H9 (cell line): ENCODE data around the gene HSF2. TPM values are rescaled to one million over a fixed set of nuclear protein-coding genes. Genes with fewer than 3 reads are reported as not detected.

Experiments used
- DNase-seq: peaks from one replicate; pipeline ENCODE4 v3.0.0-alpha.2; 2017
- H2AFZ ChIP-seq: one replicate; pipeline ENCODE4 v1.6.1; 2013; ENCODE audit warnings: mild to moderate bottlenecking, low read length, control low read depth, moderate library complexity
- H2AK5ac ChIP-seq: 2 replicates; pipeline ENCODE4 v1.6.1; 2013; ENCODE audit warnings: low read length, control low read depth, mixed read lengths; ENCODE audit not compliant: insufficient read length
- H2BK120ac ChIP-seq: one replicate; pipeline ENCODE4 v1.6.1; 2013; ENCODE audit warnings: low read depth, mild to moderate bottlenecking, low read length, control low read depth, inconsistent platforms; ENCODE audit not compliant: poor library complexity, severe bottlenecking
- H2BK12ac ChIP-seq: 2 replicates; pipeline ENCODE4 v1.6.1; 2013; ENCODE audit warnings: low read length, control low read depth, mixed read lengths, low read depth; ENCODE audit not compliant: insufficient read length
- H2BK15ac ChIP-seq: 2 replicates; pipeline ENCODE4 v1.6.1; 2013; ENCODE audit warnings: low read depth, low read length, control low read depth
- H2BK20ac ChIP-seq: one replicate; pipeline ENCODE4 v1.6.1; 2013; ENCODE audit warnings: low read depth, mild to moderate bottlenecking, low read length, control low read depth, inconsistent platforms; ENCODE audit not compliant: poor library complexity, severe bottlenecking
- H2BK5ac ChIP-seq: 2 replicates; pipeline ENCODE4 v1.6.1; 2013; ENCODE audit warnings: low read length, control low read depth, mixed read lengths; ENCODE audit not compliant: insufficient read length
- H3K14ac ChIP-seq: 2 replicates; pipeline ENCODE4 v1.6.1; 2013; ENCODE audit warnings: low read length, control low read depth; ENCODE audit not compliant: insufficient read depth
- H3K18ac ChIP-seq: 2 replicates; pipeline ENCODE4 v1.6.1; 2013; ENCODE audit warnings: low read depth, mild to moderate bottlenecking, mixed read lengths, low read length, control low read depth; ENCODE audit not compliant: insufficient read length
- H3K23ac ChIP-seq: 2 replicates; pipeline ENCODE4 v1.6.1; 2013; ENCODE audit warnings: low read length, control low read depth, mixed read lengths, low read depth; ENCODE audit not compliant: insufficient read length
- H3K23me2 ChIP-seq: 2 replicates; pipeline ENCODE4 v1.6.1; 2013; ENCODE audit warnings: low read depth, mild to moderate bottlenecking, mixed read lengths, low read length, control low read depth; ENCODE audit not compliant: insufficient read length, poor library complexity, severe bottlenecking
- H3K27ac ChIP-seq: 2 replicates; pipeline ENCODE4 v1.5.1; 2013; ENCODE audit warnings: low read length, control low read depth, mixed read lengths, low read depth; ENCODE audit not compliant: insufficient read length
- H3K27me3 ChIP-seq: 2 replicates; pipeline ENCODE4 v1.6.1; 2013; ENCODE audit warnings: low read length, control low read depth, inconsistent platforms; ENCODE audit not compliant: insufficient read depth
- H3K4ac ChIP-seq: 2 replicates; pipeline ENCODE4 v1.6.1; 2013; ENCODE audit warnings: low read depth, mild to moderate bottlenecking, control low read depth, inconsistent platforms, low read length, moderate library complexity
- H3K4me1 ChIP-seq: 2 replicates; pipeline ENCODE4 v1.6.1; 2013; ENCODE audit warnings: low read length, control low read depth, inconsistent platforms; ENCODE audit not compliant: insufficient read depth
- H3K4me2 ChIP-seq: 2 replicates; pipeline ENCODE4 v1.6.1; 2013; ENCODE audit warnings: low read length, control low read depth, mixed read lengths; ENCODE audit not compliant: insufficient read length, insufficient read depth
- H3K56ac ChIP-seq: 2 replicates; pipeline ENCODE4 v1.6.1; 2013; ENCODE audit warnings: low read depth, mild to moderate bottlenecking, mixed read lengths, low read length, control low read depth; ENCODE audit not compliant: insufficient read length
- H3K79me1 ChIP-seq: 2 replicates; pipeline ENCODE4 v1.6.1; 2013; ENCODE audit warnings: low read depth, mild to moderate bottlenecking, moderate library complexity, low read length, control low read depth, inconsistent platforms; ENCODE audit not compliant: insufficient read depth, poor library complexity, severe bottlenecking
- H3K79me2 ChIP-seq: 2 replicates; pipeline ENCODE4 v1.6.1; 2013; ENCODE audit warnings: low read length, control low read depth, inconsistent platforms; ENCODE audit not compliant: insufficient read depth
- H3K9ac ChIP-seq: 2 replicates; pipeline ENCODE4 v1.6.1; 2013; ENCODE audit warnings: low read length, control low read depth, mixed read lengths; ENCODE audit not compliant: insufficient read length; ENCODE audit errors: extremely low read depth
- H3K9me3 ChIP-seq: one replicate; pipeline ENCODE4 v1.6.1; 2013; ENCODE audit warnings: low read depth, low read length, inconsistent platforms; ENCODE audit not compliant: control insufficient read depth
- H3T11ph ChIP-seq: one replicate; pipeline ENCODE4 v1.6.1; 2013; ENCODE audit warnings: mild to moderate bottlenecking, low read length, control low read depth, inconsistent platforms
- H4K20me1 ChIP-seq: one replicate; pipeline ENCODE4 v1.6.1; 2013; ENCODE audit not compliant: control insufficient read depth, insufficient read length, insufficient read depth
- H4K5ac ChIP-seq: 2 replicates; pipeline ENCODE4 v1.6.1; 2013; ENCODE audit warnings: low read depth, mild to moderate bottlenecking, mixed read lengths, low read length, control low read depth; ENCODE audit not compliant: insufficient read length
- H4K8ac ChIP-seq: replicated peaks from 2 replicates; pipeline ENCODE4 v1.6.1; 2013; ENCODE audit warnings: low read length, control low read depth, mixed read lengths, low read depth; ENCODE audit not compliant: insufficient read length
- H4K91ac ChIP-seq: 2 replicates; pipeline ENCODE4 v1.6.1; 2013; ENCODE audit warnings: low read depth, mild to moderate bottlenecking, moderate library complexity, mixed read lengths, low read length, control low read depth; ENCODE audit not compliant: insufficient read length
- H3K27ac Mint-ChIP-seq, 3 experiments: 2 replicates in 2 of 3; 3 replicates in 1 of 3; pipeline ENCODE4 v1.8.0; 2020 to 2021; ENCODE audit warnings: mixed read lengths in 3 of 3, mild to moderate bottlenecking in 1 of 3, moderate library complexity in 1 of 3
- H3K27me3 Mint-ChIP-seq: 2 replicates; pipeline ENCODE4 v1.8.0; 2021; ENCODE audit warnings: low read depth, mild to moderate bottlenecking, moderate library complexity, mixed read lengths
- H3K36me3 Mint-ChIP-seq, 3 experiments: 2 replicates in 2 of 3; 3 replicates in 1 of 3; pipeline ENCODE4 v1.8.0; 2020 to 2021; ENCODE audit warnings: low read depth in 3 of 3, mixed read lengths in 3 of 3; ENCODE audit not compliant: insufficient read depth in 1 of 3
- H3K4me1 Mint-ChIP-seq, 2 experiments: 2 replicates each; pipeline ENCODE4 v1.8.0; 2020; ENCODE audit warnings: mixed read lengths in 2 of 2
- H3K4me3 Mint-ChIP-seq, 2 experiments: 2 replicates in 1 of 2; 3 replicates in 1 of 2; pipeline ENCODE4 v1.8.0; 2020 to 2021; ENCODE audit warnings: mild to moderate bottlenecking in 2 of 2, mixed read lengths in 2 of 2, moderate library complexity in 1 of 2
- H3K9me3 Mint-ChIP-seq, 2 experiments: 2 replicates in 1 of 2; 3 replicates in 1 of 2; pipeline ENCODE4 v1.8.0; 2020; ENCODE audit warnings: mild to moderate bottlenecking in 2 of 2, mixed read lengths in 2 of 2, moderate library complexity in 1 of 2
- CTCF ChIP-seq: fragments of 200-600 bp; sonication (generic); conservative IDR thresholded peaks from 3 replicates; pipeline ENCODE4 v1.8.0; 2021; ENCODE audit warnings: antibody characterized with exemption, mild to moderate bottlenecking
- WGBS: extraction: QIAGEN DNeasy Blood & Tissue Kit; methylation state at CpG from one replicate; pipeline ENCODE4 v1.1.7; 2013; ENCODE audit warnings: missing lambda C conversion rate, low lambda C conversion rate, mixed read lengths; ENCODE audit not compliant: insufficient read length; ENCODE audit errors: extremely low coverage; 5-methylcytosine and 5-hydroxymethylcytosine counted together
- total RNA-seq: library from RNA; stranded (reverse); gene quantifications from 2 replicates; pipeline ENCODE4 v1.2.1, GENCODE V29; 2021

HSF2 gene
- total RNA-seq, 1 experiment from 2014 or later: 14.6 TPM

- H3K4me1 Mint-ChIP-seq: peaks cover 5 to 6% of the 10 kb centered on the region in 2 experiments
- H3K36me3 Mint-ChIP-seq: no peaks in the 10 kb centered on the region
- H3K79me1 ChIP-seq: no peaks in the 10 kb centered on the region
- H3K18ac ChIP-seq: no peak overlapping the region
- H3K4me1 ChIP-seq: no peaks in the 10 kb centered on the region
- no peaks in the 10 kb centered on the region for H3K79me2 ChIP-seq
- H2BK5ac ChIP-seq: no peak overlapping the region
- no peaks in the 10 kb centered on the region; a peak in 3 of 5 replicates for H3K9me3 Mint-ChIP-seq
- no peak for DNase-seq
- no peak overlapping the region for H2BK12ac ChIP-seq
- no peak overlapping the region for H3K27ac Mint-ChIP-seq
- no peak overlapping the region for H2BK120ac ChIP-seq
- H2AK5ac ChIP-seq: no peak overlapping the region
- H3K9ac ChIP-seq: no peak overlapping the region
- TF ChIP-seq CTCF: no peak
- H2BK20ac ChIP-seq: no peak overlapping the region
- H3K14ac ChIP-seq: no peak overlapping the region
- H3K27ac ChIP-seq: no peak overlapping the region
- no peak overlapping the region for H4K5ac ChIP-seq
- H2BK15ac ChIP-seq: no peak overlapping the region
- no peak overlapping the region for H4K8ac ChIP-seq
- H3K4me3 Mint-ChIP-seq: no peak overlapping the region
- no peak overlapping the region for H3K23ac ChIP-seq
- no peak overlapping the region for H4K91ac ChIP-seq
- H3K56ac ChIP-seq: no peak overlapping the region
- no peaks in the 10 kb centered on the region for H3K23me2 ChIP-seq
- no peaks in the 10 kb centered on the region for H3K9me3 ChIP-seq
- H3T11ph ChIP-seq: no peak overlapping the region
- peaks cover 51% of the 10 kb centered on the region for H3K27me3 ChIP-seq
- no peaks in the 10 kb centered on the region for H4K20me1 ChIP-seq
- H3K27me3 Mint-ChIP-seq: peaks cover 91% of the 10 kb centered on the region
- no CpG with 5 or more reads among the region's 4 CpGs for WGBS
- H3K4ac ChIP-seq: no peak overlapping the region
- no peak overlapping the region for H2AFZ ChIP-seq
- no peak overlapping the region for H3K4me2 ChIP-seq
These were observed 9.6 kb upstream of the HSF2 start for GRCh38 chr6:122389704-122390372.
